HCT116 (cell line): ENCODE measurements around the gene LZTR1. TPM values are rescaled to one million over a fixed set of nuclear protein-coding genes. Genes with fewer than 3 reads are reported as not detected.

ENCODE experiments used
- ATAC-seq: fragments of 200-7000 bp; cut with Tn5 transposase; 2 replicates; pipeline ENCODE4 v1.9.1; 2020; ENCODE audit warnings: mild to moderate bottlenecking, moderate library complexity
- BruUV-seq: library from RNA; stranded (reverse); fragments of 400-500 nt; replicated peaks from 2 replicates; lab custom pipeline; 2021; lab: Mats Ljungman, UMichigan
- CTCF ChIA-PET: fragments of 300-600 bp; sonication (Branson Sonifier 250); formaldehyde crosslinking; loops from one replicate; lab custom pipeline; 2021; ENCODE audit warnings: antibody characterized with exemption; lab: Charles Lee
- POLR2A ChIA-PET: fragments of 300-600, 350-600 bp; sonication (Branson Sonifier 250); formaldehyde crosslinking; loops from one replicate; lab custom pipeline; 2021; ENCODE audit warnings: antibody characterized with exemption; lab: Charles Lee
- RAD21 ChIA-PET, 2 experiments: fragments of 300-600 bp; sonication (Branson Sonifier 250); formaldehyde crosslinking; loops; one replicate each; lab custom pipeline; 2023; ENCODE audit warnings: low total read pairs in 2 of 2; ENCODE audit not compliant: uncharacterized antibody in 2 of 2, unreplicated experiment in 2 of 2, low non-redundant PET in 1 of 2; lab: Charles Lee
- DNase-seq: peaks from one replicate; pipeline ENCODE4 v3.0.0-alpha.2; 2010; ENCODE audit warnings: low read depth, low spot score
- H2AFZ ChIP-seq: fragments of 200-600 bp; shearing (Covaris generic), sonication (generic); 2 replicates; pipeline ENCODE4 v1.6.1; 2017; ENCODE audit warnings: low read depth, mixed run types, mixed read lengths, antibody characterized with exemption, low read length; ENCODE audit not compliant: poor library complexity, severe bottlenecking
- H3K27ac ChIP-seq: 2 replicates; pipeline ENCODE4 v1.5.1; 2012; ENCODE audit warnings: low read depth, low read length
- H3K27me3 ChIP-seq: fragments of 200-600 bp; sonication (generic); 2 replicates; pipeline ENCODE4 v1.6.1; 2016; ENCODE audit warnings: mixed run types, low read length, mixed read lengths; ENCODE audit not compliant: insufficient read depth
- H3K36me3 ChIP-seq, 2 experiments: fragments of 200-500 bp in 1 of 2; fragments of 200-600 bp in 1 of 2; sonication (Bioruptor generic) in 1 of 2; sonication (generic) in 1 of 2; 2 replicates each; pipeline versions ENCODE4 v1.5.1 to v1.6.1; 2014 to 2016; ENCODE audit warnings: low read length in 2 of 2, inconsistent platforms in 1 of 2, mixed read lengths in 1 of 2, mixed run types in 1 of 2; ENCODE audit not compliant: insufficient read depth in 2 of 2, control insufficient read depth in 1 of 2
- H3K4me1 ChIP-seq, 2 experiments: fragments of 200-600 bp in 1 of 2; sonication (generic) in 1 of 2; 2 replicates each; pipeline versions ENCODE4 v1.5.1 to v1.6.1; 2012 to 2017; ENCODE audit warnings: low read length in 2 of 2, inconsistent platforms in 1 of 2, mild to moderate bottlenecking in 1 of 2, mixed read lengths in 1 of 2, mixed run types in 1 of 2, moderate library complexity in 1 of 2; ENCODE audit not compliant: insufficient read depth in 2 of 2, control insufficient read depth in 1 of 2
- H3K4me2 ChIP-seq: fragments of 200-600 bp; sonication (generic); 2 replicates; pipeline ENCODE4 v1.6.1; 2017; ENCODE audit warnings: mixed run types, low read length, mixed read lengths
- H3K4me3 ChIP-seq, 2 experiments: fragments of 200-600 bp in 1 of 2; sonication (generic) in 1 of 2; replicated peaks in 1 of 2; 2 replicates each; pipeline ENCODE4 v1.5.1; 2011 to 2016; ENCODE audit warnings: low read length in 2 of 2, control low read depth in 1 of 2, low read depth in 1 of 2, mild to moderate bottlenecking in 1 of 2, mixed read lengths in 1 of 2, mixed run types in 1 of 2
- H3K79me2 ChIP-seq: fragments of 200-600 bp; sonication (generic); 2 replicates; pipeline ENCODE4 v1.6.1; 2017; ENCODE audit warnings: mild to moderate bottlenecking, mixed run types, low read length, moderate library complexity, mixed read lengths; ENCODE audit not compliant: insufficient read depth
- H3K9ac ChIP-seq: fragments of 200-600 bp; sonication (generic); 2 replicates; pipeline ENCODE4 v1.6.1; 2016; ENCODE audit warnings: low read length, mixed read lengths
- H3K9me2 ChIP-seq: fragments of 200-600 bp; sonication (generic), shearing (Covaris generic); 2 replicates; pipeline ENCODE4 v1.6.1; 2017; ENCODE audit warnings: mixed run types, mild to moderate bottlenecking, moderate library complexity; ENCODE audit not compliant: insufficient read depth
- H3K9me3 ChIP-seq, 2 experiments: fragments of 200-500 bp in 1 of 2; fragments of 200-600 bp in 1 of 2; sonication (Bioruptor generic) in 1 of 2; sonication (generic) in 1 of 2; 2 replicates each; pipeline ENCODE4 v1.6.1; 2014 to 2017; ENCODE audit warnings: low read length in 2 of 2, mixed read lengths in 2 of 2, inconsistent platforms in 1 of 2, low read depth in 1 of 2, mild to moderate bottlenecking in 1 of 2, mixed run types in 1 of 2, moderate library complexity in 1 of 2; ENCODE audit not compliant: control insufficient read depth in 1 of 2, insufficient read depth in 1 of 2
- H4K20me1 ChIP-seq: fragments of 200-600 bp; sonication (generic), shearing (Covaris generic); 2 replicates; pipeline ENCODE4 v1.6.1; 2017; ENCODE audit warnings: mixed run types, mild to moderate bottlenecking, moderate library complexity; ENCODE audit not compliant: insufficient read depth
- ELF1 ChIP-seq: IDR thresholded peaks from 2 replicates; pipeline ENCODE4 v1.6.1; 2012; ENCODE audit warnings: low read depth, borderline replicate concordance
- EZH2 ChIP-seq: fragments of 200-600 bp; sonication (generic); IDR thresholded peaks from 2 replicates; pipeline ENCODE4 v1.6.1; 2017; ENCODE audit warnings: antibody characterized with exemption, mixed run types
- EZH2phosphoT487 ChIP-seq: fragments of 200-600 bp; IDR thresholded peaks from 2 replicates; pipeline ENCODE4 v1.6.1; 2018; ENCODE audit warnings: antibody characterized with exemption, borderline replicate concordance
- FOSL1 ChIP-seq: IDR thresholded peaks from 2 replicates; pipeline ENCODE4 v1.6.1; 2012; ENCODE audit warnings: low read depth
- JUND ChIP-seq: IDR thresholded peaks from 2 replicates; pipeline ENCODE4 v1.6.1; 2012
- POLR2A ChIP-seq: IDR thresholded peaks from 2 replicates; pipeline ENCODE4 v1.7.0; 2011; ENCODE audit warnings: borderline replicate concordance; ENCODE audit not compliant: insufficient read depth, insufficient read length; ENCODE audit errors: extremely low read depth
- POLR2AphosphoS5 ChIP-seq: IDR thresholded peaks from 2 replicates; pipeline ENCODE4 v1.6.1; 2011; ENCODE audit warnings: mild to moderate bottlenecking, low read depth, low read length, moderate library complexity
- REST ChIP-seq: IDR thresholded peaks from 2 replicates; pipeline ENCODE4 v1.6.1; 2012; ENCODE audit warnings: low read depth
- SIN3A ChIP-seq: IDR thresholded peaks from 2 replicates; pipeline ENCODE4 v1.6.1; 2012; ENCODE audit warnings: low read depth
- ZBTB33 ChIP-seq: IDR thresholded peaks from 2 replicates; pipeline ENCODE4 v1.6.1; 2011; ENCODE audit warnings: mild to moderate bottlenecking, low read length, moderate library complexity; ENCODE audit not compliant: insufficient replicate concordance; ENCODE audit errors: extremely low read depth
- ZNF274 ChIP-seq: fragments of 200-500 bp; sonication (Bioruptor generic); IDR thresholded peaks from 2 replicates; pipeline ENCODE4 v1.6.1; 2014; ENCODE audit warnings: mild to moderate bottlenecking, low read depth, low read length, inconsistent platforms
- intact Hi-C: fragments of 100-400 bp; cut with micrococcal nuclease; formaldehyde crosslinking; loops from 2 replicates; pipeline ENCODE4 v1.10.0; 2022
- total RNA-seq: library from RNA; stranded (reverse); gene quantifications from one replicate; pipeline ENCODE4 v1.2.1, GENCODE V29; 2021; ENCODE audit not compliant: unreplicated experiment

LZTR1 gene
- total RNA-seq, 1 experiment from 2014 or later = 56.5 TPM

- TF ChIP-seq REST (no peak), ZNF274 (no peak), SIN3A (no peak), ELF1 (no peak), ZBTB33 (no peak), JUND (no peak), POLR2AphosphoS5 (no peak), FOSL1 (no peak), POLR2A (no peak), EZH2 (no peak), EZH2phosphoT487 (no peak)
- Histone ChIP-seq H3K36me3 (peaks cover 4 to 9% of the 10 kb centered on the region in 2 experiments; a peak in 1 of 4 replicates), H3K4me3 (peak overlapping the region; percentile 77 to 89), H3K9me2 (no peaks in the 10 kb centered on the region), H4K20me1 (no peaks in the 10 kb centered on the region), H3K79me2 (peaks cover 24% of the 10 kb centered on the region), H3K27ac (peak overlapping the region; percentile 80), H3K4me1 (peaks cover 6 to 18% of the 10 kb centered on the region in 2 experiments; a peak in 2 of 4 replicates), H3K4me2 (peak overlapping the region; percentile 99), H3K27me3 (no peaks in the 10 kb centered on the region), H3K9me3 (peaks cover 4 to 10% of the 10 kb centered on the region in 2 experiments; a peak in 1 of 4 replicates), H3K9ac (peak overlapping the region; percentile 93), H2AFZ (no peak overlapping the region)
- ChIA-PET RAD21 (interaction anchor here in 1 of 2 experiments (0.5 kb wide), 1 partner anchor 167 kb away, joined by 5 read pairs; no protein-coding TSS in a partner anchor), CTCF (interaction anchor here (0.6 to 1.5 kb wide), 9 partner anchors 10 to 660 kb away, joined by 3 to 7 read pairs (median 4); no protein-coding TSS in a partner anchor), POLR2A (interaction anchor here (0.9 to 1.6 kb wide), 7 partner anchors 8 to 97 kb away, joined by 3 to 21 read pairs (median 5); no protein-coding TSS in a partner anchor)
- ATAC-seq (peak; percentile 39), DNase-seq (no peak)
- BruUV-seq = TSS peak; percentile 50
- intact Hi-C loops = loop anchor here (2.0 to 5.0 kb wide), 2 partner anchors 20 to 180 kb away; partner anchors contain the start of gene THAP7
These were observed 426 bp downstream of the LZTR1 start for GRCh38 chr22:20982563-20982882.
